B cell (primary cell): Measurements from ENCODE around the gene BCAR1. TPM values are rescaled to one million over a fixed set of nuclear protein-coding genes. Genes with fewer than 3 reads are reported as not detected.

Experiments used
- ATAC-seq: fragments of 200-7000 bp; cut with Tn5 transposase; one replicate; pipeline ENCODE4 v1.10.0; 2021; ENCODE audit warnings: low read depth, mild to moderate bottlenecking, moderate number of reproducible peaks, moderate library complexity
- CTCF ChIA-PET: fragments of 350-600 bp; sonication (Branson Sonifier 250); formaldehyde crosslinking; loops from one replicate; lab custom pipeline; 2021; ENCODE audit warnings: antibody characterized with exemption, inconsistent platforms; lab: Charles Lee
- POLR2A ChIA-PET: fragments of 350-600 bp; sonication (Branson Sonifier 250); formaldehyde crosslinking; loops from one replicate; lab custom pipeline; 2021; ENCODE audit warnings: antibody characterized with exemption; lab: Charles Lee
- DNase-seq: peaks from one replicate; pipeline ENCODE4 v3.0.0; 2013
- H2AFZ ChIP-seq: 2 replicates; pipeline ENCODE4 v1.6.1; 2012; ENCODE audit warnings: mild to moderate bottlenecking, low read depth, low read length; ENCODE audit not compliant: insufficient read depth, poor library complexity, severe bottlenecking
- H3K27ac ChIP-seq, 2 donors: 1 replicate in 1 of 2; 2 replicates in 1 of 2; pipeline ENCODE4 v1.5.1; 2012 to 2013; ENCODE audit warnings: low read length in 2 of 2, mild to moderate bottlenecking in 2 of 2, moderate library complexity in 1 of 2
- H3K27me3 ChIP-seq, 4 experiments: fragments of 200-600 bp in 1 of 4; sonication (generic) in 1 of 4; replicated peaks in 1 of 4; 1 replicate in 2 of 4; 2 replicates in 2 of 4; pipeline versions ENCODE4 v1.6.1 to v1.7.0; 2013 to 2016; ENCODE audit warnings: low read length in 3 of 4, mild to moderate bottlenecking in 2 of 4, mixed read lengths in 1 of 4, moderate library complexity in 1 of 4; ENCODE audit not compliant: insufficient read depth in 4 of 4, control insufficient read depth in 3 of 4; ENCODE audit errors: control extremely low read depth in 1 of 4
- H3K36me3 ChIP-seq, 2 experiments: replicated peaks in 1 of 2; 1 replicate in 1 of 2; 2 replicates in 1 of 2; pipeline versions ENCODE4 v1.6.1 to v1.7.1; 2013; ENCODE audit warnings: low read length in 1 of 2; ENCODE audit not compliant: insufficient read depth in 2 of 2, control insufficient read depth in 1 of 2; ENCODE audit errors: control extremely low read depth in 1 of 2, extremely low read depth in 1 of 2
- H3K4me1 ChIP-seq, 2 donors: fragments of 200-600 bp in 1 of 2; sonication (generic) in 1 of 2; 1 replicate in 1 of 2; 2 replicates in 1 of 2; pipeline versions ENCODE4 v1.5.1 to v1.6.1; 2013 to 2017; ENCODE audit warnings: low read length in 2 of 2; ENCODE audit not compliant: control insufficient read depth in 2 of 2, insufficient read depth in 2 of 2
- H3K4me2 ChIP-seq: replicated peaks from 2 replicates; pipeline ENCODE3; 2012; ENCODE audit warnings: mild to moderate bottlenecking, low read depth, low read length; ENCODE audit not compliant: poor library complexity, severe bottlenecking
- H3K4me3 ChIP-seq, 5 experiments: fragments of 200-600 bp in 1 of 5; sonication (generic) in 1 of 5; 1 replicate in 3 of 5; 2 replicates in 2 of 5; pipeline versions ENCODE4 v1.5.1 to v1.7.0; 2011 to 2016; ENCODE audit warnings: low read length in 4 of 5, mild to moderate bottlenecking in 4 of 5, low read depth in 2 of 5, control low read depth in 1 of 5, moderate library complexity in 1 of 5; ENCODE audit not compliant: insufficient read depth in 1 of 5; ENCODE audit errors: control extremely low read depth in 1 of 5, extremely low read depth in 1 of 5
- H3K79me2 ChIP-seq: fragments of 200-600 bp; sonication (generic); one replicate; pipeline ENCODE4 v1.6.0; 2016; ENCODE audit warnings: low read length; ENCODE audit not compliant: control insufficient read depth, insufficient read depth
- H3K9ac ChIP-seq: fragments of 200-600 bp; sonication (generic); 2 replicates; pipeline ENCODE4 v1.6.1; 2017; ENCODE audit warnings: mild to moderate bottlenecking, low read length, moderate library complexity
- H3K9me3 ChIP-seq, 3 donors: one replicate each; pipeline versions ENCODE4 v1.6.1 to v1.7.1; 2013; ENCODE audit warnings: low read length in 2 of 3; ENCODE audit not compliant: control insufficient read depth in 2 of 3, insufficient read depth in 1 of 3; ENCODE audit errors: control extremely low read depth in 1 of 3
- H4K20me1 ChIP-seq: 2 replicates; pipeline ENCODE4 v1.6.0; 2012; ENCODE audit warnings: mild to moderate bottlenecking, low read length; ENCODE audit not compliant: insufficient read depth, control insufficient read depth, poor library complexity, severe bottlenecking
- H3K27ac Mint-ChIP-seq: one replicate; pipeline ENCODE4 v1.8.0; 2021; ENCODE audit warnings: mixed read lengths
- H3K27me3 Mint-ChIP-seq: one replicate; pipeline ENCODE4 v1.8.0; 2021; ENCODE audit warnings: mixed read lengths
- H3K4me1 Mint-ChIP-seq: one replicate; pipeline ENCODE4 v1.8.0; 2021; ENCODE audit warnings: mixed read lengths
- H3K4me3 Mint-ChIP-seq: one replicate; pipeline ENCODE4 v1.8.0; 2021; ENCODE audit warnings: mixed read lengths
- H3K9me3 Mint-ChIP-seq: one replicate; pipeline ENCODE4 v1.8.0; 2022; ENCODE audit warnings: mixed read lengths; ENCODE audit not compliant: insufficient read depth
- CTCF ChIP-seq: fragments of 200-600 bp; IDR thresholded peaks from one replicate; pipeline ENCODE4 v1.8.0; 2022; ENCODE audit warnings: antibody characterized with exemption, mild to moderate bottlenecking
- EZH2 ChIP-seq: IDR thresholded peaks from 2 replicates; pipeline ENCODE4 v1.6.1; 2012; ENCODE audit warnings: borderline replicate concordance, low read depth, mild to moderate bottlenecking, moderate library complexity, low read length; ENCODE audit not compliant: insufficient read depth, poor library complexity, severe bottlenecking
- WGBS: methylation state at CpG from one replicate; pipeline ENCODE4 v1.1.5; 2013; ENCODE audit warnings: missing lambda C conversion rate; ENCODE audit not compliant: insufficient coverage; 5-methylcytosine and 5-hydroxymethylcytosine counted together
- intact Hi-C: fragments of 100-400 bp; cut with micrococcal nuclease; formaldehyde crosslinking; loops from one replicate; pipeline ENCODE4 v1.10.0; 2022
- polyA plus RNA-seq: library from polyadenylated mRNA; depleted of rRNA; stranded (reverse); fragments of >200 nt; gene quantifications from 2 replicates; pipeline ENCODE4 v1.2.3, GENCODE V29; 2012
- total RNA-seq, 2 donors: library from RNA; stranded (reverse); fragments of 120-200 nt in 1 of 2; gene quantifications; 1 replicate in 1 of 2; 2 replicates in 1 of 2; pipeline versions ENCODE4 v1.2.3 to v1.2.4, GENCODE V29; 2013 to 2022

The BCAR1 gene
- total and polyA plus RNA-seq, 2 donors (not counting 1 experiment from before 2014, with no cell fraction given) = not detected

- CTCF ChIA-PET = interaction anchor here (0.7 kb wide), 1 partner anchor 90 kb away, joined by 3 read pairs; no protein-coding TSS in a partner anchor
- intact Hi-C loops = no loop called here
These were observed 37.8 kb upstream of the BCAR1 start for GRCh38 chr16:75289189-75289588.

GRCh38 chr16:75288596-75289120, 37.2 kb upstream of the BCAR1 start:
- Mint-ChIP-seq H3K9me3 (no peaks in the 10 kb centered on the region), H3K4me3 (no peak overlapping the region), H3K27ac (no peak overlapping the region), H3K27me3 (no peaks in the 10 kb centered on the region), H3K4me1 (no peaks in the 10 kb centered on the region)
- Histone ChIP-seq H2AFZ (no peak overlapping the region), H3K27ac (no peak overlapping the region), H3K9ac (no peak overlapping the region), H3K27me3 (peaks cover 0 to 4% (median 0%) of the 10 kb centered on the region in 4 experiments), H3K4me2 (no peak overlapping the region), H3K36me3 (peaks cover 0 to 8% of the 10 kb centered on the region in 2 experiments), H3K79me2 (no peaks in the 10 kb centered on the region), H3K4me3 (no peak overlapping the region), H4K20me1 (no peaks in the 10 kb centered on the region), H3K9me3 (peaks cover 0 to 6% (median 0%) of the 10 kb centered on the region in 3 donors), H3K4me1 (no peaks in the 10 kb centered on the region)
- CTCF ChIA-PET = no interaction called here
- ATAC-seq = peak; percentile 21
- WGBS = 73% methylated on average over 10 of the region's 10 CpGs
- intact Hi-C loops = no loop called here
- DNase-seq = no peak
- POLR2A ChIA-PET = no interaction called here
- no peak for TF ChIP-seq EZH2
- no peak for TF ChIP-seq CTCF

More at GRCh38 chr16:75289189-75289588, 37.8 kb upstream of the BCAR1 start:
- Histone ChIP-seq H3K36me3 (peaks cover 0 to 14% of the 10 kb centered on the region in 2 experiments), H3K27ac (no peak overlapping the region), H3K4me1 (no peaks in the 10 kb centered on the region), H2AFZ (no peak overlapping the region), H3K9ac (no peak overlapping the region), H3K4me2 (no peak overlapping the region), H3K4me3 (no peak overlapping the region), H3K79me2 (no peaks in the 10 kb centered on the region), H3K9me3 (peaks cover 0 to 6% (median 0%) of the 10 kb centered on the region in 3 donors), H4K20me1 (no peaks in the 10 kb centered on the region), H3K27me3 (peaks cover 0 to 4% (median 0%) of the 10 kb centered on the region in 4 experiments)
- ATAC-seq (no peak), DNase-seq (no peak)
- TF ChIP-seq CTCF (no peak), EZH2 (no peak)
- no peaks in the 10 kb centered on the region for H3K27me3 Mint-ChIP-seq
- POLR2A ChIA-PET = no interaction called here
- H3K9me3 Mint-ChIP-seq = no peaks in the 10 kb centered on the region
- no peak overlapping the region for H3K4me3 Mint-ChIP-seq
- no peaks in the 10 kb centered on the region for H3K4me1 Mint-ChIP-seq
- no peak overlapping the region for H3K27ac Mint-ChIP-seq
